ENCODE measurements around the gene FBXO46. TPM values are rescaled to one million over a fixed set of nuclear protein-coding genes. Genes with fewer than 3 reads are reported as not detected.

Gene FBXO46
- total RNA-seq, 2 donors from 2014 or later, result 21.8 to 26.7 TPM

DNA sequence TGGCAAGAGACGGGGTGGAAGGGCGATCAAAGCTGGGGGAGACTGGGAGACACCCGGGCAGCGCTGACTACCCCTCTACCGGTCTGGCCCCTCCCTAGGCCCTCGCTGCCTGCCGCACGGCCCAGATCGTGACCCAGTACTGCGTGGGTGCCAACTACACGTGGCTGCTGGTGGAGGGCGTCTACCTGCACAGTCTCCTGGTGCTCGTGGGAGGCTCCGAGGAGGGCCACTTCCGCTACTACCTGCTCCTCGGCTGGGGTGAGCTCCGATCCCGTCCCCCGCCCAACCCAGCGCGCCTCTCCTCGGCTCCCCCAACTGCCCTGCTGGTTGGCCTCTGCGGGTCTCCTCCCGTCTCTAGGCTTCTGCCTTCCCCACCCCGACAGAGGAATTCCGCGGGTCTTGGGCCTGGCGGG, 53.8 kb downstream of the FBXO46 start:
- no peaks in the 10 kb centered on the region for H3K9me3 ChIP-seq
- TF ChIP-seq, protein P1, sequence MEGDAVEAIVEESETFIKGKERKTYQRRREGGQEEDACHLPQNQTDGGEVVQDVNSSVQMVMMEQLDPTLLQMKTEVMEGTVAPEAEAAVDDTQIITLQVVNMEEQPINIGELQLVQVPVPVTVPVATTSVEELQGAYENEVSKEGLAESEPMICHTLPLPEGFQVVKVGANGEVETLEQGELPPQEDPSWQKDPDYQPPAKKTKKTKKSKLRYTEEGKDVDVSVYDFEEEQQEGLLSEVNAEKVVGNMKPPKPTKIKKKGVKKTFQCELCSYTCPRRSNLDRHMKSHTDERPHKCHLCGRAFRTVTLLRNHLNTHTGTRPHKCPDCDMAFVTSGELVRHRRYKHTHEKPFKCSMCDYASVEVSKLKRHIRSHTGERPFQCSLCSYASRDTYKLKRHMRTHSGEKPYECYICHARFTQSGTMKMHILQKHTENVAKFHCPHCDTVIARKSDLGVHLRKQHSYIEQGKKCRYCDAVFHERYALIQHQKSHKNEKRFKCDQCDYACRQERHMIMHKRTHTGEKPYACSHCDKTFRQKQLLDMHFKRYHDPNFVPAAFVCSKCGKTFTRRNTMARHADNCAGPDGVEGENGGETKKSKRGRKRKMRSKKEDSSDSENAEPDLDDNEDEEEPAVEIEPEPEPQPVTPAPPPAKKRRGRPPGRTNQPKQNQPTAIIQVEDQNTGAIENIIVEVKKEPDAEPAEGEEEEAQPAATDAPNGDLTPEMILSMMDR (IDR thresholded peaks at IDR 0.05), result no peak
- no peak for TF ChIP-seq POLR2AphosphoS5 (IDR thresholded peaks at IDR 0.05)
- no peak for TF ChIP-seq POLR2A (IDR thresholded peaks at IDR 0.05)
- 9% methylated on average over 24 of the region's 28 CpGs for WGBS
- H3K27me3 ChIP-seq (replicated peaks; ENCODE audit: insufficient read depth), result no peaks in the 10 kb centered on the region
- peak overlapping the region; percentile 29 to 30 for H3K4me3 ChIP-seq
- no peak for DNase-seq (ENCODE audit: low spot score)
- H3K27ac ChIP-seq, result peak overlapping the region in 1 of 2 donors; percentile 33
- intact Hi-C loops (cut with DNase I), result no loop called here
- H3K4me1 ChIP-seq (replicated peaks), result peaks cover 3% of the 10 kb centered on the region
- no peaks in the 10 kb centered on the region for H3K36me3 ChIP-seq

DNA sequence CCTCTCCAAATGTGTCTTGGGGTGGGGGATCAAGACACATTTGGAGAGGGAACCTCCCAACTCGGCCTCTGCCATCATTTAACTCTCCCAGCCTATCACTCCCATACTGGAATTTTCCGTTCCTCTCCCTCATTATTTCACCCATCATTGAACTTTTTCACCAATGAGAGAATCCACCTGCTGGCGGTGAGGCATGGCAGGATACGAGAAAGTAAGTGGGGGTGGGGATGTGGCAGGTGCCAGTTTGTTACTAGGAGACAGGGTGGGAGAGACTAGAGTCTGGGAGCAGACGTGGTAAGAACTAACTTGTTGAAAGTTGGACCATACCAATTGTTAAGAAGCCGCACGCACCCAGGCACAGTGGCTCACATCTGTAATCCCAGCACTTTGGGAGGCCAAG, 55.8 kb downstream of the FBXO46 start:
- Histone ChIP-seq H3K27ac (no peak overlapping the region), H3K9me3 (no peaks in the 10 kb centered on the region), H3K4me1 (replicated peaks) (peaks cover 3% of the 10 kb centered on the region), H3K4me3 (no peak overlapping the region), H3K36me3 (no peaks in the 10 kb centered on the region), H3K27me3 (replicated peaks; ENCODE audit: insufficient read depth) (no peaks in the 10 kb centered on the region)
- intact Hi-C loops (cut with DNase I), result no loop called here
- 64% methylated on average over 7 of the region's 7 CpGs for WGBS
- TF ChIP-seq, protein P1 (IDR thresholded peaks at IDR 0.05), result no peak
- TF ChIP-seq POLR2AphosphoS5 (IDR thresholded peaks at IDR 0.05), result no peak
- TF ChIP-seq POLR2A (IDR thresholded peaks at IDR 0.05), result no peak
- no peak for DNase-seq (ENCODE audit: low spot score)

DNA sequence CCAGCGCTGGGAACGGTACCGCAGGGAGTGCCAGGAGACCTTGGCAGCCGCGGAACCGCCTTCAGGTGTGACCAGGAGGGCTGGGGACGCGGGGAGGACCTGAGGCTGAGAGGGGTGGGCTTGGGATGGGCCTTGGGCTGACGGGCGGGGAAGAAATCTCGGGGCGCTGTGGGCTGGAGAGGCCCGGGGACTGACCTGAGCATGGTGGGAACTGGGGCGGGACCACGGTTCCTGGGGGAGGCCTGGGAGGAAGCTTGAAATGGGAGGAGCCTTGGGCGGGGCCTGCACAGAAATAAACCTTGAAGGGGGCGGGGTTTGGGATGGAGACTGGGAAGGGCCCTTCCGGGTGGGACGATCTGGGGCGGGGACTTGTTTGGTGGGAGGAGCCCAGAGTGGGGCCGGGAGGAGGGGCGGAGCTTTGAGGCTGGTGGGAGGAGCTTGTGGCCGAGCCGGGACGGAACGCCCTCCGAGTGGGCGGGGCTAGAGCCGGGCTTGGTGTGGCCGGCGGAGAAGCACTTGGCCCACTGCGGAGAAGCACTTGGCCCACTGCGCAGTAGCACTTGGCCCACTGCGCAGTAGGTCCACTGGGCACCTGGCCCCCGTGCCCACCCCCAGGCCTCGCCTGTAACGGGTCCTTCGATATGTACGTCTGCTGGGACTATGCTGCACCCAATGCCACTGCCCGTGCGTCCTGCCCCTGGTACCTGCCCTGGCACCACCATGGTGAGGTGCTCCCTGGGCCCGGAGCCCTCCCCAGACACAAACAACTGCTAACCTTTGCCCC, 59.8 kb downstream of the FBXO46 start:
- DNase-seq (ENCODE audit: low spot score), result peak; percentile 71
- TF ChIP-seq POLR2AphosphoS5 (IDR thresholded peaks at IDR 0.05) (no peak), POLR2A (IDR thresholded peaks at IDR 0.05) (peak; percentile 25)
- Histone ChIP-seq H3K27ac (no peak overlapping the region), H3K4me3 (no peak overlapping the region), H3K36me3 (no peaks in the 10 kb centered on the region), H3K27me3 (replicated peaks; ENCODE audit: insufficient read depth) (no peaks in the 10 kb centered on the region), H3K4me1 (replicated peaks) (no peaks in the 10 kb centered on the region), H3K9me3 (no peaks in the 10 kb centered on the region)
- intact Hi-C loops (cut with DNase I), result no loop called here
- 19% methylated on average over 41 of the region's 42 CpGs for WGBS

DNA sequence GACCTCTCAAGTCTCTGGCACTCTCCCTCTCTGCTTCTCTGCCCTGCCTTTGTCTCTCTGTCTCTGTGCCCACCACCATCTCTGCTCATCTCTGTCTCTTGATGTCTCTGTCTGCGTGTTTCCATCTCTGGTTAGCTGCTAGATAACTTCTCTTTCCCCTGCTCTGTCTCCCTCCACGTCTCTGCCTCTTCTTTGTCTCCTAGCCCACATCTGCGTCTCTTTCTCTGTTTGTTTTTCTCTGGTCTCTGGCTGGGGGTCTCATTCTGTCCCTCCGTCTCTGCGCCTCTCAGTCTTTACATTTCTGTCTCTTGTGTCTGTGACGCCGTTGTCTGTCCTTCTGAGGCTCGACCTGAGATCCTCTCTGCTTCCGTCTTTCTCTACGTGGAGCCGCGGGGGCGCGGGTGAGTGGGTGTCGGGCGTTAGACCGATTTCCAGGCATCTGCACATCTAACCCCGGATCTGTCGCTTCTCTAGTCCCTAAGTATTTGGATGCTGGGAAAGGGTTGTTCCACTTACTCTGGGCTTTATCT, 62.3 kb downstream of the FBXO46 start:
- intact Hi-C loops (cut with DNase I), result no loop called here

DNA sequence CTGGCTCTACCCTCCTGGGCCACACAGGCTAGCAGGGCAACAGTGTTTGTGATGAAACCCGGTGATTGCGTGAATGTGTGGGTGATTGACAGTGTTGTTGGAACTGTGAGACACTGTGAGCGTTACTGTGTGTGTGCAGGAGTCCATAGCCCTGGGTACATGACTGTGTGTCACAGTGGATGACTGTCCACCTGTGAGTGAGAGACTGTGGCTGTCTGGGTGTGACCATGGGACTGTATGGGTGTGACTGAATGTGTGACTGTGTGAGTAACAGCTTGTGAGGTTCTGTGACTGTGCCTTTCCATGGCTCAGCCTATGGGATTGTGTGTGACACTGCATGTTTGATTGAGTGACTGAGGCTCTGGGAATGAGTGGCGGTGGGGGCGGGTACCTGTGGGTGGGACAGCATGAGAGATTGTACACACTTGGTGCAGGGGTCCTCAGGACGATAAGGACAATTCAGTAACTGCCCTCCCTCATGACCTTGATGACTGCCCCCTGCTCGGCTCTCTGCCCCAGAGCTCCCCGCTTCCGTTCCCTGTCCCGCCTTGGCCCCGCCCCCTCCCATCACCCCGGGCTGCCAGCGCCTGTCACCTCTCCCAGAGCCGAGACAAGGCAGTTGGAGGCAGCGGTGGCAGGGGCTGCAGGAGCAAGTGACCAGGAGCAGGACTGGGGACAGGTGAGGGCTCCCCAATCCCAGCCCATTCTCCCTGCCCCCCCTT, 62.9 kb downstream of the FBXO46 start, which contains the start of gene GIPR:
GIPR (plus strand) TSS at position 602 of the 722 bp plus-strand sequence. CDS start 1,300 bp downstream, outside the sequence.
- H3K27me3 ChIP-seq (replicated peaks; ENCODE audit: insufficient read depth), result no peaks in the 10 kb centered on the region

More for the DNA sequence above, 62.3 kb downstream of the FBXO46 start:
- H3K4me1 ChIP-seq (replicated peaks), result no peaks in the 10 kb centered on the region
- 3% methylated on average over 19 of the region's 19 CpGs for WGBS
- no peaks in the 10 kb centered on the region for H3K9me3 ChIP-seq
- no peak for DNase-seq (ENCODE audit: low spot score)
- peak overlapping the region; percentile 21 to 25 for H3K4me3 ChIP-seq
- H3K27me3 ChIP-seq (replicated peaks; ENCODE audit: insufficient read depth), result no peaks in the 10 kb centered on the region
- no peaks in the 10 kb centered on the region for H3K36me3 ChIP-seq
- TF ChIP-seq POLR2A (IDR thresholded peaks at IDR 0.05) (no peak), POLR2AphosphoS5 (IDR thresholded peaks at IDR 0.05) (no peak)
- TF ChIP-seq, protein P1 (IDR thresholded peaks at IDR 0.05), result no peak
- H3K27ac ChIP-seq, result peak overlapping the region in 1 of 2 donors; percentile 52

More for the DNA sequence above, 62.9 kb downstream of the FBXO46 start, which contains the start of gene GIPR:
- DNase-seq (ENCODE audit: low spot score), result no peak
- H3K4me3 ChIP-seq, result peak within 1 kb of the TSS; percentile 21 to 25
- TF ChIP-seq POLR2A (IDR thresholded peaks at IDR 0.05) (peak; percentile 51), POLR2AphosphoS5 (IDR thresholded peaks at IDR 0.05) (no peak)
- TF ChIP-seq, protein P1 (IDR thresholded peaks at IDR 0.05), result no peak
- H3K9me3 ChIP-seq, result no peaks in the 10 kb centered on the region
- WGBS, result 12% methylated on average over 15 of the region's 15 CpGs
- peak within 1 kb of the TSS in 1 of 2 donors; percentile 52 for H3K27ac ChIP-seq
- H3K36me3 ChIP-seq, result no peaks in the 10 kb centered on the region
- no peaks in the 10 kb centered on the region for H3K4me1 ChIP-seq (replicated peaks)
- intact Hi-C loops (cut with DNase I), result no loop called here
